GM18507 (cell line): Measurements from ENCODE around the gene HBG2.
A peak's percentile ranks its signal among the peaks of the same experiment; 100 is the strongest.
"Not testable (repeated sequence)": the region's sequence is repeated elsewhere in the genome, so short reads cannot be mapped to it uniquely, and the experiment has no call there.

Source experiments
- DNase-seq: peaks from one replicate; pipeline ENCODE4 v3.0.0; 2011; ENCODE audit warnings: low read depth; ENCODE audit not compliant: insufficient read length; ENCODE audit errors: extremely low spot score
- FAIRE-seq: peaks from 2 replicates; lab custom pipeline; 2011; peaks lifted over from hg19 to GRCh38; lab: Jason Lieb, UNC

The HBG2 gene

DNA sequence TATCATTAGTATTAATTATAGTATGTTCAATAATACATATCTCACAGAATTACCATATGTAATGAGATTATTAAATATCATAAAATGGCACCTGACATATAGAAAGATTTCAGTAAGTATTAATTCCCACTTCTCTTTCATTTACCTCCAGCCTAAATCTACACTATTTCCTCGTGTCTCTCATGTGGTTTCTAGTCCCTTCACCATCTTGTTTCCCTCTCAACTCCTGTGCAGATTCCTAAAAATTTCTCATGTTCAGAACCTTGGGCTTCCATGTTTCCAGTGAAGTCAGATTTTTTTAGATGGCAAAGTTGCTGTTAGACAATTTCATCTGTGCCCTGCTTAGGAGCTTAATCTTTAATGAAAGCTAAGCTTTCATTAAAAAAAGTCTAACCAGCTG lies 29.3 kb upstream of the HBG2 start:
- no peak for DNase-seq
- FAIRE-seq, result no peak

DNA sequence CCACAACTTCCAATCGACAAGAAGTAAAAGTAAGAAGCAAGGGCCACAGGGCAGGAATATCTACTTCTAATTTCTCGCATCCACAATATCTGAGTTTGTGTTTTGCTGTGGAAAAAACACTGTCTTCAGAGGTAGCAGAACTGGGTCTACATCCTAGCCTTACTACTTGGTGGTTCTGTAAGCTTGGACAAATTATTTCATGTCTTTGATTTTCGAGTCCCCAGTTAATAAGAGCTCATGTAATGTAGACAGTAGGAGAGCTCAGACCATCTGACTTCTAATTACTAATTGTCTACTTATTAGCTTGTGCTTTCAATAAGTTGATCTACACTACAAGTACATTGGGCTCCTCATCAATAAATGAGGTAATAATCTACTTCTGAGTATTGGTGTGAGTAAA lies 28.5 kb upstream of the HBG2 start:
- DNase-seq, result no peak
- FAIRE-seq, result no peak

DNA sequence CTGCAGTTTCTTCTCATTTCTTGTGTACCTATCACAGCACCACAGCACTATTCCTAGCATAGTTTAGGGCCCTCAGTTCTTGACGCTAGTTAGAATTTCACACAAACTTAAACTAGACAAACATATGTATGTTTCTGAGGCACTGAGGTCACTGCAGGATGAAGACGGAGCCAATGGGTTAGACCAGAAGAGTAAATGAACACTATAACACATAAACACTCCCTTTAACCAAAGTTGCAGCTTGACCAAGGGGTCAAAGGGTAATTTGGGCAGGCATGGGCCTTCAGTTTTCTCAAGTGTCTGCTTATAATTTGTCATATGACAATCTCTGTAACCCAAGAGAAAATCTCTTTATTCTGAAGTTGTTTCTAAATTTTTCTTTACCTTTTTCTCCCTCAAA lies 28.0 kb upstream of the HBG2 start:
- FAIRE-seq (no peak), DNase-seq (no peak)

DNA sequence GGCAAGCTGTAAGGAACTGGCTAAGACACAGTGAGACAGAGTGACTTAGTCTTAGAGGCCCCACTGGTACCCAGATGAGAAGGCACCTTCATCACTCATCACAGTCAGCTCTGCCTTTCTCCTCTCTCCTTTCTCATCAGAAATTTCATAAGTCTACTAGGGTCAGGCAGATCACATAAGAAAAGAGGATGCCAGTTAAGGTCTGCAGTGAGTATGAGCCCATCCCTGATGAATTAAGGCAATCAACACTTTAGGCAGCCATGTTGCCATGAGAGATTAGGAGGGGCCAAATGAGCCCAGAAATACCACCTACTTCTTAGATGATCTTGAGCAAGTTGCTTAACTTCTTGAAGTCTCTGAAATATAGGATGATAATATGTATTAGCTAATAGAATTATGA lies 27.0 kb upstream of the HBG2 start:
- DNase-seq (no peak), FAIRE-seq (no peak)

DNA sequence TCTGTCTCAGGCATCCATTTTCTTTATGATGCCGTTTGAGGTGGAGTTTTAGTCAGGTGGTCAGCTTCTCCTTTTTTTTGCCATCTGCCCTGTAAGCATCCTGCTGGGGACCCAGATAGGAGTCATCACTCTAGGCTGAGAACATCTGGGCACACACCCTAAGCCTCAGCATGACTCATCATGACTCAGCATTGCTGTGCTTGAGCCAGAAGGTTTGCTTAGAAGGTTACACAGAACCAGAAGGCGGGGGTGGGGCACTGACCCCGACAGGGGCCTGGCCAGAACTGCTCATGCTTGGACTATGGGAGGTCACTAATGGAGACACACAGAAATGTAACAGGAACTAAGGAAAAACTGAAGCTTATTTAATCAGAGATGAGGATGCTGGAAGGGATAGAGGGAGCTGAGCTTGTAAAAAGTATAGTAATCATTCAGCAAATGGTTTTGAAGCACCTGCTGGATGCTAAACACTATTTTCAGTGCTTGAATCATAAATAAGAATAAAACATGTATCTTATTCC lies 26.1 kb upstream of the HBG2 start:
- DNase-seq, result peak; percentile 39
- peak; percentile 86 for FAIRE-seq

DNA sequence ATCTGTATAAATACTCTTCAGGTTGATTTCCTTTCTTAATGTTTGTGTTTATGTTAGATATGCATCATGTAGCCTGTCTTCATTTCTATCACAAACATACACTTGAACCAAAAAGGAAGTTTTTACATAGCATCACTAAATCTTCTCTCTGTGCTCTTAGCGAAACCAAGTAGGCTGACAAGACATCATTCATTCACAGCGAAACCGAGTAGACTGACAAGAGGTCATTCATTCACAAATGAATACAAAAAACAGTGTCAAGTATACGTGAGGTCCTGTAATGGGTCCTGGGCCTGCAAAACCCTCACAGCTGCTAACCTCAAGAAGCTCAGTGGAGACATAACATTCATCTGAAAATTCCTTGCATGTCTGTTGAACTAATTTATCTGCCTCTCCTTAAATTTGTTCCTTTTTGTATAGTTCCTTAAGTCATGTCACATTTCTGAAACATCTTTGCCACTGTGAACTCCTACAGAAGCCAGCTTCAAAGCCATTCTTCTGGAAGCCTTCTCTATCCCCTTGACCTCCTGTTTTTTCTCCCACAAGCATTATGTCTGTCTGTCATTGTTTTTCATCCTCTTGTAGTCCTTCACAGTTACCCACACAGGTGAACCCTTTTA lies 25.0 kb upstream of the HBG2 start:
- FAIRE-seq, result no peak

DNA sequence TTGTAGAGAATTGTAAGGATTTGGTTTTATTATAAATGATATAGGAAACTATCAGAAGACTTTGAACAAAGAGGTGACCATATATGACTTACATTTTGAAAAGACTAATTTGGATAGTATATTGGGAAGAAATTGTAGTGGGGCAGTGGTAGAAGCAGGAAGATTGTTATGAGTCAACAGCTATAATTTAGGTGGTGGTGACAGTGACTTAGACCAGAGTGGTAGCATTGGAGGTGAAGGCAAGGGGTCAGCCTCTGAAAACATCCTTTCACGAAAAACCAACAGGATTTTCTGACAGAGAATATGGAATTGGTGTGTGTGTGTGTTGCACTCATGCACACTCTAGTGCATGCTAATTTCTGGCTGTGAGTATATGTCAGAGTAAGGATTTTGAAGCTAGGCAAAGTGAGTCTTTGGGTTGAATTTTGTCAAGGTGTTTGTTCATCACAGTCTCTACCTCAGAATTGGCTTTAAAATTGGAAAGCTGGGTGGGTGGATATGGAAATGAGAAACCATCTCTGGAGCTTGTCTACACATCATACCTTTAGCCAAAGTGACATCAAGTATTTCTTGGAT lies 23.3 kb upstream of the HBG2 start:
- no peak for FAIRE-seq
- no peak for DNase-seq

More for the DNA sequence above, 25.0 kb upstream of the HBG2 start:
- DNase-seq, result no peak

DNA sequence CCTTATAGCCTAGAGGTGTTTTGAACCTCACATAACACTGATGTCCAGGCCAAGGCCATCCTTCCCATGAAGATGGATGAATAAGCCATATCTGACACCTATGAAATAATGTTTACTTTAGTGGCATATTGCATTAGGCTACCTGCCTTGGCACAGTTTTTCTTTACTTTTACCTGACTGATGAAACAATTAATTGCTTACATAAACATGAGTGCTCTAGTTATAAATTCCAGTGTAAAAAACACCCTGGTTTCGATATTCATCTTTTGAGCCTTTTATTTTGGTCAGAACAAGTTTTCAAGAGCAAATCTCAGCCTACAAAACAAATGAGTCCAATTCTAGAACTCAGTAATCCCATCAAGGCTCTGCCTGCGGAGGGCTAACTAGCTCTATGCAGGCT lies 22.1 kb upstream of the HBG2 start:
- no peak for FAIRE-seq

DNA sequence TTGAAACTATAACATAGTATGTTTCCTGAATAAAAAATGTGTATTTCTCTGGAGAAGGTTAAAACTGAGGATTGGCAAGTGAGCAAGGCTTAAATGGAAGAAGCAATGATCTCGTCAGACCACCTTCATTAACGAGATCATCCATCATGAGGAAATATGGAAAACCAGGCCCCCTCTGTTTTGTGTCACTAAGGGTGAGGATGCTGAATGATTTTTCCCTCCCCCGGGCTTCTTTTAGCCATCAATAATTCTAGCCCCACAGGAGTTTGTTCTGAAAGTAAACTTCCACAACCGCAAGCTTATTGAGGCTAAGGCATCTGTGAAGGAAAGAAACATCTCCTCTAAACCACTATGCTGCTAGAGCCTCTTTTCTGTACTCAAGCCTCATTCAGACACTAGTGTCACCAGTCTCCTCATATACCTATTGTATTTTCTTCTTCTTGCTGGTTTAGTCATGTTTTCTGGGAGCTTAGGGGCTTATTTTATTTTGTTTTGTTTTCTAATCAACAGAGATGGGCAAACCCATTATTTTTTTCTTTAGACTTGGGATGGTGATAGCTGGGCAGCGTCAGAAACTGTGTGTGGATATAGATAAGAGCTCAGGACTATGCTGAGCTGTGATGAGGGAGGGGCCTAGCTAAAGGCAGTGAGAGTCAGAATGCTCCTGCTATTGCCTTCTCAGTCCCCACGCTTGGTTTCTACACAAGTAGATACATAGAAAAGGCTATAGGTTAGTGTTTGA lies 21.0 kb upstream of the HBG2 start:
- FAIRE-seq (no peak), DNase-seq (no peak)

More for the DNA sequence above, 22.1 kb upstream of the HBG2 start:
- no peak for DNase-seq

DNA sequence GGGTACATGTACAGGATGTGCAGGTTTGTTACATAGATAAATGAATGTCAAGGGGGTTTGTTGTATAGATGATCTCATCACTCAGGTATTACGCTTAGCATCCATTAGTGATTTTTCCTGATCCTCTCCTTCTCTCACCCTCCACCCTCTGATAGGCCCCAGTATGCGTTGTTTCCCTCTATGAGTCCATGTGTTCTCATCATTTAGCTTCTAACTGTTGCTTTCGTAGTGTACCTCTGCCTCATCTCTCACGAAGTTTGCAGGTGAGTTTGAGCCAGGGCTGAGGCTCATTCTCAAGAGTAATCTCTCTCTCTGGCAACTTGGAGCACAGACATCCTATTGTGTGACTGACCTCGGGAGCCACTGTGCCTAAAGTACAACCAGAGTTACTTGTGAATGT lies 19.8 kb upstream of the HBG2 start:
- no peak for DNase-seq
- FAIRE-seq, result no peak

DNA sequence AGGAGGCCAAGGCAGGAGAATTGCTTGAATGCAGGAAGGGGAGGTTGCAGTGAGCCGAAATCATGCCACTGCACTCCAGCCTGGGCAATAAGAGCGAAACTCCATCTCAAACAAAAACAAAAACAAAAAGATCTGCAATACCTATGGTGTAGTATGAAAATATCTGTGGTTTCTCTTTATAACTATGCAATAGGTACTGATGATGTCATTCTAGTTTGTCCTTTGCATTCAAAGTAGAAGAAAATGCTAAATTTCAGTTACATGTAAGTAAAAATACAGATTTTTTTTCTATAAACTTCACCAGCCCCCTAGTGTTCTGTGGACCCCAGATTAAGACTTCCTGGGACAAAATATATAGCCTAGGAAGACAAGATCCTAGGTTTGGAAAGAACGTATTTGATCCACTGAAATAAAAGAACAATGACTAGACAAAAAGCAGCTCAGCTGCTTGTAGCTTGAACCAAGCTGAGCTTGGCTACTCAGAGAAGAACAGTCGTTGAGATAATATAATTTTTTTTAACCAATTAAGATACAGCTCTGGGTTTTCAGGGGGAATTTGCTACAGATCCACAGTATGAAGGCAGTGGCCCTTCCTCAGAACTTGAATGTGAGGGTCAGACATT lies 17.9 kb upstream of the HBG2 start:
- no peak for FAIRE-seq

DNA sequence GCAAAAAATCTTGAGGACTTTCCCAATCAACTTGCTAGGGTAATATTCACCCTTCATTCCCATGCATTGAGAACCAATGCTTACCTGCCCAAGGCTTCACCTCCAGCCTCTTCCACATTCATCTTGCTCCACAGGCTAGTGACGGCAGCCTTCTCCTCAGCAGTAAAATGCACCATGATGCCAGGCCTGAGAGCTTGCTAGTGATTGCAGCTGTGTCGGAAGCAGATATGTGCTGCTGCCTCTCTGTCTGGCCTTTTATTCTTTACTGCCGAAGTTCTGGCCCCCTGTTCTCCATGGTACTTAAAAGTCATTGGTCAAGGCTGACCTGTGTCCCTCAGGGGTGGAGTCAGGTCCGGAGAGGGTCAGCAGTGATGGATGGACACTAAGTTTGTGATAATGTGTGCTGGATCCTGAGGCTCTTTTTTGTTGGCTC lies 15.2 kb upstream of the HBG2 start, which contains the start of gene HBE1:
Gene HBE1, minus strand, starts transcription at position 231 of the 433 bp plus-strand sequence. Its CDS starts 55 bp downstream, at position 176.
- FAIRE-seq (no peak), DNase-seq (no peak)

More for the DNA sequence above, 17.9 kb upstream of the HBG2 start:
- no peak for DNase-seq

DNA sequence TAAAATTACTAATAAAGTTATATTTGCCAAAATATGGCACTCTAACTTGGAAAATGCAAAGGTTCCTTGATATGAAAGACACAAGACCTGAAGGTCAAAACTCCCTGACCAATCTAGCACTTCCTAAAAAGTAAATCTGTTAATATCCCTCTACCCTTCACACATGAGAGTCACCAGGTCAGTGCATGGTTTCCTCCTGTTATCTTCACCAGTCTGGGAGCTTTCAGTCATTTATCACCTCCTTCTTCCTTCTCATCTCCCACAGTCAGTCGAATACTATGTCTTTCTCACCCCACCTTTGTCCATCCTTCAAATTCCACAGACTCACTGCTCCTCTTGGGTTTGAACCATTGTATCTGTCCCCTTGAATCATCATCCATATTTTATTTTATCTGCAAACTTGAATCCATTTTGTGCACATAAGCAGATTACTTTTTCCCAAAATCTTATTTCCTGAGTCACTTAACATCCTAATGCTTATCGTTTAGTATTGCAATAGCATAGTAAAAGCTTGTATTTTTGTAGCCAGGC lies 12.5 kb upstream of the HBG2 start:
- FAIRE-seq (no peak), DNase-seq (no peak)

DNA sequence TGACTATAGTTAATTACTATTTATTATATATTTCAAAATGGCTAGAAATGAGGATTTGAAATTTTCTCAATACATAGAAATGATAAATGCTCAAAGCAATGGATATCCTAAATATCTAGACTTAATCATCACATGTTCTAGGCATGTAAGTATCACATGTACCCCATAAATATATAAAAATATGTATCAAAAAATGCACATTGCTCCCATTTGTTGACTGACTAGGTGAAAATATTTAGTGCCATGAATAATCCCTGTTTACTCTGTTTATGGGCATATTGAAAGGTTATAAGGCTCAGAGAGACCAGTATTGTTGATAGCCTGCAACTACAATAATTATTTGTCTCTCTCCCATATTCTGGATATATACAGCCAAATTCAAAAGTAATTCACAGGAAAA lies 12.0 kb upstream of the HBG2 start:
- FAIRE-seq, result no peak
- DNase-seq, result no peak

DNA sequence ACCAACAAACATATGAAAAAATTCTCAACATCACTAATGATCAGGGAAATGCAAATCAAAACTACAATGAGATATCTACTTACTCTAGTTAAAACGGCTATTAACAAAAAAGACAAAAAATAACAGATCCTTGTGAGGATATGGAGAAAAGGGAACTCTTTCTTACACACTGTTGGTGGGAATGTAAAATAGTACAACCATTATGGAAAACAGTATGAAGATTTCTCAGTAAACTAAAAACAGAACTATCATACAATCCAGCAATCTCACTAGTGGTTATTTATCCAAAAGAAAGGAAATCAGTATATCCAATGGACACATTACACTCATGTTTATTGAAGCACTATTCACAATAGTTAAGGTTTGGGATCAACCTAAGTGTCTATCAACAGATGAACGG lies 11.3 kb upstream of the HBG2 start:
- DNase-seq (no peak), FAIRE-seq (no peak)

DNA sequence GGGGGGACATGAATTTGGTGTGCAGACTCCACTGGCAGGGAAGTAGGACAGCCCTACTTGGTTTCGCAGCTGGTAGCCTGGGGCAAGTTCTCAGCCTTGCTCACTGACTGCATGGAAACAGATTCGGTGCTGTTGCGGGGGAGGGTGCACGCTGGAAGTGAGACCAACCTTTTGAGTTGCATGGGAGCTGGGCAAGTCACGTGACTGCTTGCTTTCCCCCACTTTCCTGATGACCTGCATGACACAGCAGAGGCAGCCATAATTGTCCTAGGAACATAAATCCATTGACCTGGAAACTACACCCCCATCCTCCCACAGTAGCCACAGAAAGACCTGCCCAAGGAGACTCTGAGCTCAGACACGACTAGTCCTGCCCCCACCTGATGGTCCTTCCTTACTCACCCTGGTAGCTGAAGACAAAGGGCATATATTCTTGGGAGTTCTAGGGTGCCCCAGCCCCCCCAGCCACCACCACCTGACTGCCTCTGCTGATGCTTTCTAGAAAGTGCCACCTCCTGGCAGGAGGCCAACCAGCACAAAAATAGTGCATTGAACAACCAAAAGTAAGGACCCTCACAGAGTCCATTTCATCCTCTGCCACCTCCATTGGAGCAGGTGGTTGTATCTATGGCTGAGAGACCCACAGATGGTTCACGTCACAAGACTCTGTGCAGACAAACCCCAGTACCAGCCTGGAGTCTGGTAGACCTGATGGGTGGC lies 4.1 kb upstream of the HBG2 start:
- FAIRE-seq (no peak), DNase-seq (no peak)

DNA sequence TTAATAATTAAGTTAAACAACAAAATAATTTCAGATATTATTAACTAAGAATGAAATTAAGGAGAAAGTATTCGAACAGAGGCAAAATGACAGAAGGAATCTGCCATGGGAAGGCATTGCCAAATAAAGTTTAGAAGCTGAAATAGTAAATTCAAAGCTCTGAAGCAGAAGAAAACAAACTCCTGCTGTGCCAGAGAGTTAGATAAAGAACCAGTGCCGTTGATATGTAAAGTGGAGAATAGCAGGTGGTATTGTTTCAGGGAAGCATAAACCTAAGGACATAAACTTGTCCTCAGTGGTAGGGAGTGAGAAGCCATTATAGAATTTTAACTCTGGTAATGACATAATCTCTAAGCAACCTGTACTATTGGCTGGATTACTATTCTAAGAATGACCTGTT lies 2.7 kb upstream of the HBG2 start:
- no peak for DNase-seq
- no peak for FAIRE-seq

DNA sequence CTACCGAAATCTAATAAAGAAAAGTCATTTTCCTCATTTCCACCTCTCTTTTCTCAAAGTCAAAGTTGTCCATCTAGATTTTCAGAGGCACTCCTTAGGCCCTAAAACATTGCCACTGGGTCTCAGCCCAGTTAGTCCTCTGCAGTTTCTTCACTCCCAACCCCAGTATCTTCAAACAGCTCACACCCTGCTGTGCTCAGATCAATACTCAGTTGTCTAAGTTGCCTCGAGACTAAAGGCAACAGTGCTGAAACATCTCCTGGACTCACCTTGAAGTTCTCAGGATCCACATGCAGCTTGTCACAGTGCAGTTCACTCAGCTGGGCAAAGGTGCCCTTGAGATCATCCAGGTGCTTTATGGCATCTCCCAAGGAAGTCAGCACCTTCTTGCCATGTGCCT lies 558 bp downstream of the HBG2 start:
- not testable (repeated sequence) for FAIRE-seq, DNase-seq

DNA sequence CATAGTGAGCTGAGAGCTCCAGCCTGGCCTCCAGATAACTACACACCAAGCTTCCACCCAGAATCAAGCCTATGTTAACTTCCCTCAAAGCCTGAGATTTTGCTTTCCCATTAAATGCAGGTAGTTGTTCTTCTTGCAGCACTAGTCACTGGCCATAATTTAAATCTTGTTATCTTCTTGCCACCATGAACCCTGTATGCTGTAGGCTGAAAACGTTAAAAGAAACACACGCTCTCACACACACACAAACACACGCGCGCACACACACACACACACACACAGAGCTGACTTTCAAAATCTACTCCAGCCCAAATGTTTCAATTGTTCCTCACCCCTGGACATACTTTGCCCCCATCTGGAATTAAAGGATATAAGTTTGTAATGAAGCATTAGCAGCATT lies 1.1 kb downstream of the HBG2 start:
- DNase-seq, FAIRE-seq: not testable (repeated sequence)
